GM12892 (cell line): Measurements from ENCODE around the gene BORCS8.

Source experiments
- POLR2A ChIP-seq: IDR thresholded peaks from 2 replicates; pipeline ENCODE4 v1.6.1; 2011; ENCODE audit warnings: low read depth, low read length, control low read depth
- POLR2AphosphoS5 ChIP-seq: IDR thresholded peaks from 2 replicates; pipeline ENCODE4 v1.6.1; 2011; ENCODE audit warnings: low read depth, low read length, control low read depth

DNA sequence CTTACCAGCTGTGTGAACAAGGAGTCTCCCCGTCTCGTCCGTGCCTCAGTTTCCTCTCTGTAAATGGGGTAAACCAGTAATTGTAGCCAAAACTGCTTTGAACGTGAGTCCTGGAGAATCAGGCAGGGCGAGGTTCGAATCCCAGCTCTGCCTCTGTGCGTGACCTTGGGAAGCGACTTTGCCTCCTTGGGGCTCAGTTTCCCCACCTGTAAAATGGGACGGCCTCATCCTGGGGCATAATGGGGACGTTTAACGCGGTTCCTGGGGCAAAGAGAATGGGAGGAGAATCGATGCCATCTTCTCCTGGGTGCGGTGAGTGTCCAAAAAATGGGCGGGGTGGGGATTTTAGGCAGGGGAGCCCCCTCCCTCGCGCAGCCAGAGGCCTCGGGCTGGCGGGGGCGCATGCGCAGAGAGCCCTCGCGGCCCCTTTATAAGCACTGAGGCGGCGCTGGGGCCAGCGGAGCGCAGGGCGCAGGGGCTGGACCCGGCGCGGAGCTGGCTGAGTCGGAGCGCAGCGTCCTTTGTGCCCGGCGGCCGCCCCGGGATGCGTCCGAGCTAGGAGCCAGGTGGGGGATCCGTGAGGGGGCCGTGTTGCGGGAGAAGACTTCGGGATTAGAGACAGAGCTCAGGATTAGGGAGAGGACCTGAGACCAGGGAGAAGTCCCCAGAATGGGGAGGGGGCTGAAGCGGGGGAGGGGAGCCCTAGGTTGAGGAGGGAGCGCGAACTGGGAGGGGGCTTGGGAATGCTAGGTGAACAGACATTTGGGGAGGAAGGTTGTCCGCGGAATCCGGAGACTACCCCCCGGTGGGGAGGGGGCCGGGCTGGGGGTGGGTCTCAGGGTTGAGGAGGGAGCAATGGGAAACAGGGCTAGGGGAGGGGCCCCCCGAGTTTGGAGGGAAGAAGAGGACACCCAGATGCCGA is 19.8 kb upstream of the BORCS8 start, which contains the start of gene NCAN:
- TF ChIP-seq POLR2AphosphoS5 (no peak), POLR2A (no peak)
